Activated T-cell treated with anti-CD3 and anti-CD28 coated beads for 48 hours (primary cell): ENCODE results near the gene NCEH1.
"Not testable (repeated sequence)": the region's sequence is repeated elsewhere in the genome, so short reads cannot be mapped to it uniquely, and the experiment has no call there.

ENCODE experiments used
- DNase-seq: peaks from one replicate; pipeline ENCODE4 v3.0.0-alpha.2; 2020; ENCODE audit warnings: low read depth

NCEH1 gene

GRCh38 chr3:172707030-172707429, 3.8 kb downstream of the NCEH1 start:
- no peak for DNase-seq

GRCh38 chr3:172705170-172705569, 5.7 kb downstream of the NCEH1 start:
- DNase-seq, result no peak

GRCh38 chr3:172704001-172704400, 6.9 kb downstream of the NCEH1 start:
- no peak for DNase-seq

GRCh38 chr3:172702731-172703130, 8.1 kb downstream of the NCEH1 start:
- DNase-seq, result not testable (repeated sequence)

GRCh38 chr3:172702256-172702655, 8.6 kb downstream of the NCEH1 start:
- DNase-seq, result no peak

- DNase-seq, result no peak
Measured at GRCh38 chr3:172701751-172702150, 9.1 kb downstream of the NCEH1 start.

- no peak for DNase-seq
Measured at GRCh38 chr3:172700936-172701455, 9.9 kb downstream of the NCEH1 start.

GRCh38 chr3:172700256-172700655, 10.6 kb downstream of the NCEH1 start:
- no peak for DNase-seq

- DNase-seq, result no peak
Measured at GRCh38 chr3:172699031-172699430, 11.8 kb downstream of the NCEH1 start.

GRCh38 chr3:172698631-172699030, 12.2 kb downstream of the NCEH1 start:
- DNase-seq, result no peak

GRCh38 chr3:172697558-172697957, 13.3 kb downstream of the NCEH1 start:
- DNase-seq, result no peak

GRCh38 chr3:172696357-172696756, 14.5 kb downstream of the NCEH1 start:
- no peak for DNase-seq

- no peak for DNase-seq
Measured at GRCh38 chr3:172694573-172695246, 16.2 kb downstream of the NCEH1 start.

GRCh38 chr3:172692751-172693338, 18.0 kb downstream of the NCEH1 start:
- no peak for DNase-seq

- no peak for DNase-seq
Measured at GRCh38 chr3:172690936-172691335, 19.9 kb downstream of the NCEH1 start.

GRCh38 chr3:172688588-172688987, 22.3 kb downstream of the NCEH1 start:
- no peak for DNase-seq

- no peak for DNase-seq
Measured at GRCh38 chr3:172687501-172687900, 23.4 kb downstream of the NCEH1 start.

GRCh38 chr3:172685331-172686214, 25.3 kb downstream of the NCEH1 start:
- no peak for DNase-seq

- no peak for DNase-seq
Measured at GRCh38 chr3:172680684-172681083, 30.2 kb downstream of the NCEH1 start.

GRCh38 chr3:172679599-172679998, 31.3 kb downstream of the NCEH1 start:
- no peak for DNase-seq

- DNase-seq, result no peak
Measured at GRCh38 chr3:172678068-172678467, 32.8 kb downstream of the NCEH1 start.

- no peak for DNase-seq
Measured at GRCh38 chr3:172676196-172676922, 34.5 kb downstream of the NCEH1 start.
